Caco-2 (cell line): ENCODE results near the gene HDAC9. TPM values are rescaled to one million over a fixed set of nuclear protein-coding genes. Genes with fewer than 3 reads are reported as not detected.

Experiments
- BruUV-seq: library from RNA; stranded (reverse); fragments of 400-500 nt; replicated peaks from 2 replicates; lab custom pipeline; 2021; lab: Mats Ljungman, UMichigan
- CTCF ChIA-PET: fragments of 300-600 bp; sonication (Branson Sonifier 250); formaldehyde crosslinking; loops from one replicate; lab custom pipeline; 2022; ENCODE audit warnings: antibody characterized with exemption; lab: Charles Lee
- POLR2A ChIA-PET: fragments of 300-600 bp; sonication (Branson Sonifier 250); formaldehyde crosslinking; loops from one replicate; lab custom pipeline; 2022; ENCODE audit warnings: antibody characterized with exemption; lab: Charles Lee
- DNase-seq, 2 experiments: peaks; one replicate each; pipeline versions ENCODE4 v3.0.0 to v3.0.0-alpha.2; 2020 to 2022
- H3K27me3 ChIP-seq: replicated peaks from 2 replicates; pipeline ENCODE4 v1.6.0; 2011; ENCODE audit warnings: low read length; ENCODE audit not compliant: control insufficient read depth, insufficient read depth
- H3K36me3 ChIP-seq: 2 replicates; pipeline ENCODE4 v1.5.1; 2011; ENCODE audit warnings: low read length; ENCODE audit not compliant: control insufficient read depth, insufficient read depth
- H3K4me1 ChIP-seq: fragments of 250-450 bp; sonication (Bioruptor Pico); 2 replicates; pipeline ENCODE4 v1.5.1; 2020; ENCODE audit warnings: mild to moderate bottlenecking
- H3K4me3 ChIP-seq: 2 replicates; pipeline ENCODE4 v1.5.1; 2011; ENCODE audit warnings: low read depth, mild to moderate bottlenecking, control low read depth, low read length
- H3K9me3 ChIP-seq: fragments of 250-450 bp; sonication (Bioruptor Pico); 2 replicates; pipeline ENCODE4 v1.5.1; 2020; ENCODE audit warnings: mild to moderate bottlenecking, moderate library complexity
- H3K27ac Mint-ChIP-seq: one replicate; pipeline ENCODE4 v1.8.0; 2022; ENCODE audit warnings: mixed read lengths; ENCODE audit not compliant: unreplicated experiment
- H3K27me3 Mint-ChIP-seq: one replicate; pipeline ENCODE4 v1.8.0; 2022; ENCODE audit warnings: mixed read lengths; ENCODE audit not compliant: insufficient read depth, unreplicated experiment
- H3K36me3 Mint-ChIP-seq: one replicate; pipeline ENCODE4 v1.8.0; 2022; ENCODE audit warnings: mild to moderate bottlenecking, mixed read lengths; ENCODE audit not compliant: insufficient read depth, unreplicated experiment
- H3K4me1 Mint-ChIP-seq: one replicate; pipeline ENCODE4 v1.8.0; 2022; ENCODE audit warnings: low read depth, mixed read lengths; ENCODE audit not compliant: unreplicated experiment
- H3K4me3 Mint-ChIP-seq: one replicate; pipeline ENCODE4 v1.8.0; 2022; ENCODE audit warnings: mild to moderate bottlenecking, moderate library complexity, mixed read lengths; ENCODE audit not compliant: unreplicated experiment
- H3K9me3 Mint-ChIP-seq: one replicate; pipeline ENCODE4 v1.8.0; 2022; ENCODE audit warnings: mixed read lengths; ENCODE audit not compliant: unreplicated experiment
- intact Hi-C: fragments of 100-400 bp; cut with micrococcal nuclease; formaldehyde crosslinking; loops from one replicate; pipeline ENCODE4 v1.10.0; 2022; ENCODE audit not compliant: unreplicated experiment
- total RNA-seq: library from RNA; stranded (reverse); gene quantifications from 2 replicates; pipeline ENCODE4 v1.2.3, GENCODE V29; 2022
- TF ChIP-seq, protein P1 (sequence below), 2 experiments: fragments of 200-600 bp in 1 of 2; IDR thresholded peaks; 1 replicate in 1 of 2; 2 replicates in 1 of 2; pipeline versions ENCODE4 v1.5.1 to v1.8.0; 2011 to 2022; ENCODE audit warnings: antibody characterized with exemption in 1 of 2, control low read depth in 1 of 2, inconsistent platforms in 1 of 2, low read depth in 1 of 2, low read length in 1 of 2, mild to moderate bottlenecking in 1 of 2, moderate library complexity in 1 of 2; ENCODE audit not compliant: insufficient read depth in 1 of 2, severe bottlenecking in 1 of 2, unreplicated experiment in 1 of 2

Gene HDAC9
- total RNA-seq, 1 experiment from 2014 or later = 0.27 TPM

DNA sequence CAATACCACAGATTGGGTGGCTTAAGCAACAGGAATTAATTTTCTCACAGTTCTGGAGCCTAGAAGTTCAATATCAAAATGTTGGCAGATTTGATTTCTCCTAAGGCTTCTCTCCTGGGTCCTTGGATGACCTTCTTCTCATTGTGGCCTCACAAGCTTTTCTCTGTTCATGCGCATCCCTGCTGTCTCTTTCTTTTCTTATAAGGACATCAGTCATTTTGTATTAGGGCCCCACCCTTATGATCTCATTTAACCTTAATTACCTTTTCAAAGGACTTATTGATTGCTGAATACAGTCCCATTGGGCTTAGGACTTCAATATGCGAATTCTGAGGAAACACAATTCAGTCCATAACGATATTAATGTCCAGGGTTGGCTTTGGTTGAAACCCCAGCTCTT, 285.4 kb downstream of the HDAC9 start:
- H3K36me3 Mint-ChIP-seq = no peaks in the 10 kb centered on the region
- peaks cover 3% of the 10 kb centered on the region for H3K27me3 Mint-ChIP-seq
- no peaks in the 10 kb centered on the region for H3K4me1 Mint-ChIP-seq
- ChIA-PET POLR2A (no interaction called here), CTCF (no interaction called here)
- intact Hi-C loops = no loop called here
- no peak overlapping the region for H3K4me3 Mint-ChIP-seq
- Histone ChIP-seq H3K9me3 (no peaks in the 10 kb centered on the region), H3K36me3 (no peaks in the 10 kb centered on the region), H3K4me3 (no peak overlapping the region), H3K4me1 (no peaks in the 10 kb centered on the region), H3K27me3 (no peaks in the 10 kb centered on the region)
- H3K9me3 Mint-ChIP-seq = no peaks in the 10 kb centered on the region
- H3K27ac Mint-ChIP-seq = no peak overlapping the region
- TF ChIP-seq, protein P1, sequence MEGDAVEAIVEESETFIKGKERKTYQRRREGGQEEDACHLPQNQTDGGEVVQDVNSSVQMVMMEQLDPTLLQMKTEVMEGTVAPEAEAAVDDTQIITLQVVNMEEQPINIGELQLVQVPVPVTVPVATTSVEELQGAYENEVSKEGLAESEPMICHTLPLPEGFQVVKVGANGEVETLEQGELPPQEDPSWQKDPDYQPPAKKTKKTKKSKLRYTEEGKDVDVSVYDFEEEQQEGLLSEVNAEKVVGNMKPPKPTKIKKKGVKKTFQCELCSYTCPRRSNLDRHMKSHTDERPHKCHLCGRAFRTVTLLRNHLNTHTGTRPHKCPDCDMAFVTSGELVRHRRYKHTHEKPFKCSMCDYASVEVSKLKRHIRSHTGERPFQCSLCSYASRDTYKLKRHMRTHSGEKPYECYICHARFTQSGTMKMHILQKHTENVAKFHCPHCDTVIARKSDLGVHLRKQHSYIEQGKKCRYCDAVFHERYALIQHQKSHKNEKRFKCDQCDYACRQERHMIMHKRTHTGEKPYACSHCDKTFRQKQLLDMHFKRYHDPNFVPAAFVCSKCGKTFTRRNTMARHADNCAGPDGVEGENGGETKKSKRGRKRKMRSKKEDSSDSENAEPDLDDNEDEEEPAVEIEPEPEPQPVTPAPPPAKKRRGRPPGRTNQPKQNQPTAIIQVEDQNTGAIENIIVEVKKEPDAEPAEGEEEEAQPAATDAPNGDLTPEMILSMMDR (IDR thresholded peaks at IDR 0.05; ENCODE audit: insufficient read depth in 1 of 2, low read depth in 1 of 2, low read length in 1 of 2, severe bottlenecking in 1 of 2, unreplicated experiment in 1 of 2) = no peak
- BruUV-seq = no TSS peak
- no peak for DNase-seq

DNA sequence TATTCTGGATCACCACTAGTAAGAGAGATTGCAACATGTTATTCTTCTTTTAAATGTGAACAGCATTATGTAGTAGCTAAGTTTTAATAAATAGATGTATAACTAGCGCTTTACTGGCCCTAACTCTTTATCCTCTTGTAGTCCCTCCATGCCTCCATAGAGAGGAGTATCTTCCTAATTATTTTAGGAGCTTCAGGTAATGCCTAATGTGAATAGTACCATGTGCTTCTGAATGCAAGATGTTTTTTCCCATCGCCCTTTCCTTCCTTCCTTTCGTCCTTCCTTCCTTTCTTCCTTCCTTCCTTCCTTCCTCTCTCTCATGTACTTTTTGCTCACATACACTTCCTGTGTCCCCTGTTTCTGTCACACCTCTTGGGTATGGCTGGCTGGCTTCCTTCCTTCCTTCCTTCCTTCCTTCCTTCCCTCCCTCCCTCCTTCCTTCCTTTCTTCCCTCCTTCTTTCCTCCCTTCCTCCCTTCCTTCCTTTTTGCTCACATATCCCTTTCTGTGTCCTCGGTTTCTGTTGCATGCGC, 290.7 kb downstream of the HDAC9 start:
- intact Hi-C loops = no loop called here
- no peak for DNase-seq
- CTCF ChIA-PET = no interaction called here

GRCh38 chr7:18786796-18787195, 291.2 kb downstream of the HDAC9 start:
- H3K36me3 ChIP-seq = no peaks in the 10 kb centered on the region
- no peaks in the 10 kb centered on the region for H3K36me3 Mint-ChIP-seq
- H3K4me1 ChIP-seq = no peaks in the 10 kb centered on the region
- no peak overlapping the region for H3K4me3 ChIP-seq
- H3K27me3 Mint-ChIP-seq = peaks cover 4% of the 10 kb centered on the region
- TF ChIP-seq, protein P1 (IDR thresholded peaks at IDR 0.05; ENCODE audit: insufficient read depth in 1 of 2, low read depth in 1 of 2, low read length in 1 of 2, severe bottlenecking in 1 of 2, unreplicated experiment in 1 of 2) = no peak
- no peak for DNase-seq
- no TSS peak for BruUV-seq
- ChIA-PET POLR2A (no interaction called here), CTCF (no interaction called here)
- H3K4me1 Mint-ChIP-seq = no peaks in the 10 kb centered on the region
- no peak overlapping the region for H3K27ac Mint-ChIP-seq
- H3K9me3 Mint-ChIP-seq = no peaks in the 10 kb centered on the region
- H3K9me3 ChIP-seq = no peaks in the 10 kb centered on the region
- H3K27me3 ChIP-seq = no peaks in the 10 kb centered on the region
- no peak overlapping the region for H3K4me3 Mint-ChIP-seq
- intact Hi-C loops = no loop called here

More for the DNA sequence above, 290.7 kb downstream of the HDAC9 start:
- H3K9me3 Mint-ChIP-seq = no peaks in the 10 kb centered on the region
- H3K4me1 Mint-ChIP-seq = no peaks in the 10 kb centered on the region
- H3K27ac Mint-ChIP-seq = no peak overlapping the region
- POLR2A ChIA-PET = no interaction called here
- no TSS peak for BruUV-seq
- Histone ChIP-seq H3K9me3 (no peaks in the 10 kb centered on the region), H3K36me3 (no peaks in the 10 kb centered on the region), H3K27me3 (no peaks in the 10 kb centered on the region), H3K4me3 (no peak overlapping the region), H3K4me1 (no peaks in the 10 kb centered on the region)
- H3K4me3 Mint-ChIP-seq = no peak overlapping the region
- peaks cover 4% of the 10 kb centered on the region for H3K27me3 Mint-ChIP-seq
- TF ChIP-seq, protein P1 (IDR thresholded peaks at IDR 0.05; ENCODE audit: insufficient read depth in 1 of 2, low read depth in 1 of 2, low read length in 1 of 2, severe bottlenecking in 1 of 2, unreplicated experiment in 1 of 2) = no peak
- no peaks in the 10 kb centered on the region for H3K36me3 Mint-ChIP-seq
